Measurements from ENCODE around the gene C16orf46. TPM values are rescaled to one million over a fixed set of nuclear protein-coding genes. Genes with fewer than 3 reads are reported as not detected.
A peak's percentile ranks its signal among the peaks of the same experiment; 100 is the strongest.

C16orf46 gene
- total RNA-seq, 4 donors from 2014 or later: 0.78 to 3.3 TPM; not detected in 2

- no peak for TF ChIP-seq CTCF (IDR thresholded peaks at IDR 0.05)
- TF ChIP-seq POLR2A (IDR thresholded peaks at IDR 0.05): no peak
- TF ChIP-seq EP300 (IDR thresholded peaks at IDR 0.05): no peak
- no peak for DNase-seq (ENCODE audit: low spot score in 2 of 2)
- H3K27ac ChIP-seq: peak overlapping the region; percentile 72 to 89 (median 82)
- no peaks in the 10 kb centered on the region for H3K9me3 ChIP-seq
- 1% methylated on average over 22 of the region's 22 CpGs for WGBS, 2 donors
- H3K36me3 ChIP-seq: peaks cover 0 to 1% (median 0%) of the 10 kb centered on the region in 3 donors
- peaks cover 0 to 9% (median 5%) of the 10 kb centered on the region in 4 donors for H3K4me1 ChIP-seq
- no peaks in the 10 kb centered on the region for H3K27me3 ChIP-seq
- H3K4me3 ChIP-seq: peak overlapping the region; percentile 60 to 86 (median 75)
Observed at GRCh38 chr16:81095653-81095952, 18.6 kb upstream of the C16orf46 start.

GRCh38 chr16:81094771-81095251 is 17.8 kb upstream of the C16orf46 start:
- WGBS, 2 donors: 61 to 66% methylated on average over 21 of the region's 21 CpGs
- H3K27ac ChIP-seq: peak overlapping the region in 2 of 4 donors; percentile 8 to 9
- no peaks in the 10 kb centered on the region for H3K9me3 ChIP-seq
- no peaks in the 10 kb centered on the region for H3K27me3 ChIP-seq
- no peak for DNase-seq (ENCODE audit: low spot score in 2 of 2)
- peak overlapping the region in 1 of 4 donors; percentile 82 for H3K4me3 ChIP-seq
- TF ChIP-seq POLR2A (IDR thresholded peaks at IDR 0.05): no peak
- no peak for TF ChIP-seq EP300 (IDR thresholded peaks at IDR 0.05)
- TF ChIP-seq CTCF (IDR thresholded peaks at IDR 0.05): no peak
- peaks cover 0 to 9% (median 5%) of the 10 kb centered on the region in 4 donors for H3K4me1 ChIP-seq
- H3K36me3 ChIP-seq: peaks cover 0 to 9% (median 0%) of the 10 kb centered on the region in 3 donors

- H3K9me3 ChIP-seq: no peaks in the 10 kb centered on the region
- no peak for DNase-seq (ENCODE audit: low spot score in 2 of 2)
- no peaks in the 10 kb centered on the region for H3K27me3 ChIP-seq
- WGBS, 2 donors: 95 to 97% methylated on average over 5 of the region's 5 CpGs
- no peaks in the 10 kb centered on the region for H3K4me1 ChIP-seq
- no peak overlapping the region for H3K4me3 ChIP-seq
- no peak for TF ChIP-seq POLR2A (IDR thresholded peaks at IDR 0.05)
- TF ChIP-seq EP300 (IDR thresholded peaks at IDR 0.05): no peak
- no peak for TF ChIP-seq CTCF (IDR thresholded peaks at IDR 0.05)
- no peak overlapping the region for H3K27ac ChIP-seq
- H3K36me3 ChIP-seq: peaks cover 0 to 49% (median 0%) of the 10 kb centered on the region in 3 donors
Observed at GRCh38 chr16:81088836-81089235, 11.8 kb upstream of the C16orf46 start.

- TF ChIP-seq EP300 (IDR thresholded peaks at IDR 0.05) (no peak), POLR2A (IDR thresholded peaks at IDR 0.05) (no peak), CTCF (IDR thresholded peaks at IDR 0.05) (no peak)
- no peak overlapping the region for H3K4me3 ChIP-seq
Observed at GRCh38 chr16:81081014-81081413, 4.0 kb upstream of the C16orf46 start.

GRCh38 chr16:81080233-81080632 is 3.2 kb upstream of the C16orf46 start:
- Histone ChIP-seq H3K9me3 (no peaks in the 10 kb centered on the region), H3K4me3 (no peak overlapping the region), H3K4me1 (peaks cover 0 to 11% (median 1%) of the 10 kb centered on the region in 4 donors), H3K27ac (no peak overlapping the region), H3K36me3 (peaks cover 0 to 30% (median 0%) of the 10 kb centered on the region in 3 donors), H3K27me3 (no peaks in the 10 kb centered on the region)
- TF ChIP-seq EP300 (IDR thresholded peaks at IDR 0.05): no peak
- TF ChIP-seq POLR2A (IDR thresholded peaks at IDR 0.05): no peak
- no peak for TF ChIP-seq CTCF (IDR thresholded peaks at IDR 0.05)
- no peak for DNase-seq (ENCODE audit: low spot score in 2 of 2)
- WGBS, 2 donors: 76 to 80% methylated on average over 1 of the region's 1 CpG

More at GRCh38 chr16:81081014-81081413, 4.0 kb upstream of the C16orf46 start:
- DNase-seq (ENCODE audit: low spot score in 2 of 2): no peak
- Histone ChIP-seq H3K27me3 (no peaks in the 10 kb centered on the region), H3K27ac (no peak overlapping the region), H3K9me3 (no peaks in the 10 kb centered on the region), H3K36me3 (peaks cover 0 to 33% (median 0%) of the 10 kb centered on the region in 3 donors), H3K4me1 (peaks cover 0 to 10% (median 1%) of the 10 kb centered on the region in 4 donors)
- 93 to 95% methylated on average over 4 of the region's 4 CpGs for WGBS, 2 donors

Measured in tibial nerve (tissue), 4 donors.